DMS153 treated with DMSO at 0.1 percent for 48 hours (cell line): Measurements from ENCODE around the gene PRXL2B.
A peak's percentile ranks its signal among the peaks of the same experiment; 100 is the strongest.
"Not testable (repeated sequence)": the region's sequence is repeated elsewhere in the genome, so short reads cannot be mapped to it uniquely, and the experiment has no call there.

ENCODE experiments used
- DNase-seq: peaks from one replicate; lab custom pipeline; 2025; ENCODE audit not compliant: unreplicated experiment; lab: John Stamatoyannopoulos, UW

The PRXL2B gene

GRCh38 chr1:2586154-2587070 is at the start of gene PRXL2B:
Gene PRXL2B (plus strand): TSS chr1:2586777. CDS start chr1:2586886, 109 bp downstream.
- DNase-seq, result peak; percentile 99

- DNase-seq, result no peak
Observed at GRCh38 chr1:2537784-2538115, 48.8 kb upstream of the PRXL2B start.

- DNase-seq, result no peak
Observed at GRCh38 chr1:2538376-2538775, 48.2 kb upstream of the PRXL2B start.

- DNase-seq, result no peak
Observed at GRCh38 chr1:2538872-2539271, 47.7 kb upstream of the PRXL2B start.

GRCh38 chr1:2539312-2539907 is 47.2 kb upstream of the PRXL2B start:
- no peak for DNase-seq

- DNase-seq, result no peak
Observed at GRCh38 chr1:2540816-2541492, 45.6 kb upstream of the PRXL2B start.

GRCh38 chr1:2541619-2542245 is 44.8 kb upstream of the PRXL2B start:
- DNase-seq, result peak; percentile 42

- DNase-seq, result no peak
Observed at GRCh38 chr1:2542246-2542915, 44.2 kb upstream of the PRXL2B start.

GRCh38 chr1:2543543-2544092 is 43.0 kb upstream of the PRXL2B start:
- peak; percentile 59 for DNase-seq

- no peak for DNase-seq
Observed at GRCh38 chr1:2544093-2544874, 42.3 kb upstream of the PRXL2B start.

- DNase-seq, result no peak
Observed at GRCh38 chr1:2544875-2545640, 41.5 kb upstream of the PRXL2B start.

- peak; percentile 98 for DNase-seq
Observed at GRCh38 chr1:2545754-2546514, 40.6 kb upstream of the PRXL2B start.

GRCh38 chr1:2546515-2547209 is 39.9 kb upstream of the PRXL2B start:
- DNase-seq, result peak; percentile 97

- peak; percentile 77 for DNase-seq
Observed at GRCh38 chr1:2547210-2548067, 39.1 kb upstream of the PRXL2B start.

- DNase-seq, result peak; percentile 96
Observed at GRCh38 chr1:2548068-2548589, 38.4 kb upstream of the PRXL2B start.

GRCh38 chr1:2549367-2550029 is 37.1 kb upstream of the PRXL2B start:
- not testable (repeated sequence) for DNase-seq
